GM23338 (cell line): ENCODE results near the gene MRPL38. TPM values are rescaled to one million over a fixed set of nuclear protein-coding genes. Genes with fewer than 3 reads are reported as not detected.

ENCODE experiments used
- ATAC-seq: fragments of 200-7000 bp; cut with Tn5 transposase; 3 replicates; pipeline ENCODE4 v1.9.1; 2020
- DNase-seq: peaks from one replicate; pipeline ENCODE4 v3.0.0-alpha.2; 2015; ENCODE audit warnings: low spot score
- H2AFZ ChIP-seq: fragments of 200-600 bp; sonication (generic); 2 replicates; pipeline ENCODE4 v1.8.0; 2016; ENCODE audit warnings: antibody characterized with exemption, mild to moderate bottlenecking, moderate library complexity
- H3F3A ChIP-seq: fragments of 200-600 bp; sonication (generic); replicated peaks from 2 replicates; pipeline ENCODE4 v1.8.0; 2017; ENCODE audit warnings: antibody characterized with exemption, mixed run types, low read depth
- H3K27ac ChIP-seq: fragments of 200-600 bp; sonication (generic); 2 replicates; pipeline ENCODE4 v1.6.1; 2016; ENCODE audit warnings: low read depth
- H3K27me3 ChIP-seq: fragments of 200-600 bp; sonication (generic); 2 replicates; pipeline ENCODE4 v1.8.0; 2016; ENCODE audit warnings: mild to moderate bottlenecking, mixed run types, moderate library complexity; ENCODE audit not compliant: insufficient read depth
- H3K36me3 ChIP-seq: fragments of 200-600 bp; sonication (generic); 2 replicates; pipeline ENCODE4 v1.8.0; 2016; ENCODE audit warnings: mild to moderate bottlenecking; ENCODE audit not compliant: insufficient read depth
- H3K4me1 ChIP-seq: fragments of 200-600 bp; sonication (generic); 2 replicates; pipeline ENCODE4 v1.8.0; 2016; ENCODE audit warnings: mild to moderate bottlenecking, moderate library complexity; ENCODE audit not compliant: insufficient read depth
- H3K4me2 ChIP-seq: fragments of 200-600 bp; sonication (generic); 2 replicates; pipeline ENCODE4 v1.7.1; 2017; ENCODE audit warnings: mixed run types
- H3K4me3 ChIP-seq: fragments of 200-600 bp; sonication (generic); 2 replicates; pipeline ENCODE4 v1.6.1; 2016; ENCODE audit warnings: mixed run types
- H3K79me2 ChIP-seq: fragments of 200-600 bp; sonication (generic); replicated peaks from 2 replicates; pipeline ENCODE4 v1.8.0; 2017; ENCODE audit warnings: mild to moderate bottlenecking; ENCODE audit not compliant: insufficient read depth
- H3K9me2 ChIP-seq: fragments of 200-600 bp; sonication (generic); 2 replicates; pipeline ENCODE4 v1.8.0; 2017; ENCODE audit not compliant: insufficient read depth
- H4K20me1 ChIP-seq: fragments of 200-600 bp; sonication (generic); replicated peaks from 2 replicates; pipeline ENCODE4 v1.8.0; 2017; ENCODE audit warnings: mild to moderate bottlenecking; ENCODE audit not compliant: insufficient read depth
- H3K27ac Mint-ChIP-seq: 2 replicates; pipeline ENCODE4 v1.8.0; 2020; ENCODE audit warnings: inconsistent platforms, mild to moderate bottlenecking, moderate library complexity, mixed read lengths
- H3K27me3 Mint-ChIP-seq: 3 replicates; pipeline ENCODE4 v1.8.0; 2022; ENCODE audit warnings: low read depth, mild to moderate bottlenecking, moderate library complexity, mixed read lengths, inconsistent platforms; ENCODE audit not compliant: insufficient read depth, poor library complexity
- H3K36me3 Mint-ChIP-seq: 3 replicates; pipeline ENCODE4 v1.8.0; 2021; ENCODE audit warnings: low read depth, mild to moderate bottlenecking, inconsistent platforms, moderate library complexity, mixed read lengths
- H3K4me1 Mint-ChIP-seq: 3 replicates; pipeline ENCODE4 v1.8.0; 2020; ENCODE audit warnings: mild to moderate bottlenecking, inconsistent platforms, mixed read lengths
- H3K4me3 Mint-ChIP-seq: 3 replicates; pipeline ENCODE4 v1.8.0; 2021; ENCODE audit warnings: moderate library complexity, mild to moderate bottlenecking, inconsistent platforms, mixed read lengths
- H3K9me3 Mint-ChIP-seq: 3 replicates; pipeline ENCODE4 v1.8.0; 2020; ENCODE audit warnings: moderate library complexity, mild to moderate bottlenecking, inconsistent platforms, mixed read lengths
- CREB1 ChIP-seq: fragments of 250-450 bp; sonication (Bioruptor Pico); IDR thresholded peaks from 2 replicates; pipeline ENCODE4 v1.5.0; 2020; ENCODE audit warnings: low read depth, mild to moderate bottlenecking, moderate library complexity
- ETS1 ChIP-seq: IDR thresholded peaks from 2 replicates; pipeline ENCODE4 v1.6.1; 2016; ENCODE audit warnings: antibody characterized with exemption
- EZH2phosphoT487 ChIP-seq: fragments of 200-600 bp; sonication (generic); IDR thresholded peaks from one replicate; pipeline ENCODE4 v1.8.1; 2018; ENCODE audit warnings: antibody characterized with exemption; ENCODE audit not compliant: unreplicated experiment
- JUNB ChIP-seq: IDR thresholded peaks from one replicate; pipeline ENCODE4 v1.6.1; 2016; ENCODE audit warnings: antibody characterized with exemption; ENCODE audit not compliant: unreplicated experiment
- NANOG ChIP-seq: IDR thresholded peaks from 2 replicates; pipeline ENCODE4 v1.6.1; 2016; ENCODE audit warnings: antibody characterized with exemption, borderline replicate concordance
- POLR2AphosphoS5 ChIP-seq: IDR thresholded peaks from 2 replicates; pipeline ENCODE4 v1.6.1; 2016; ENCODE audit warnings: antibody characterized with exemption, low read depth
- STAT1 ChIP-seq: IDR thresholded peaks from one replicate; pipeline ENCODE4 v1.6.1; 2016; ENCODE audit warnings: antibody characterized with exemption; ENCODE audit not compliant: unreplicated experiment
- ZNF114 ChIP-seq: fragments of 250-450 bp; sonication (Bioruptor Pico); IDR thresholded peaks from 2 replicates; pipeline ENCODE4 v1.5.0; 2020; ENCODE audit warnings: mild to moderate bottlenecking, moderate library complexity
- ZNF331 ChIP-seq: fragments of 250-450 bp; sonication (Bioruptor Pico); IDR thresholded peaks from 2 replicates; pipeline ENCODE4 v1.5.0; 2020; ENCODE audit warnings: low read depth, mild to moderate bottlenecking, moderate library complexity
- polyA plus RNA-seq: library from polyadenylated mRNA; unstranded; fragments of >200 nt; fragmentation: Nextera tagmentation; extraction: Ambion mirVana; gene quantifications from 2 replicates; pipeline ENCODE4 v1.2.1, GENCODE V29; 2016
- total RNA-seq: library from RNA; depleted of rRNA; stranded (reverse); fragments of >200 nt; shearing (Covaris generic); gene quantifications from 2 replicates; pipeline ENCODE4 v1.2.3, GENCODE V29; 2014
- TF ChIP-seq, protein P1 (sequence below), 2 experiments: fragments of 200-600 bp in 1 of 2; sonication (generic) in 1 of 2; conservative IDR thresholded peaks; 2 replicates each; pipeline versions ENCODE4 v1.5.1 to v1.6.1; 2016 to 2017; ENCODE audit warnings: antibody characterized with exemption in 2 of 2, low read depth in 2 of 2, mild to moderate bottlenecking in 2 of 2, moderate library complexity in 1 of 2
- TF ChIP-seq, protein P2 (sequence below): IDR thresholded peaks from one replicate; pipeline ENCODE4 v1.6.1; 2018; ENCODE audit warnings: antibody characterized with exemption; ENCODE audit not compliant: unreplicated experiment

Gene MRPL38
- total and polyA plus RNA-seq, 2 experiments from 2014 or later, result 63.6 to 90.0 TPM

GRCh38 chr17:75909051-75909811 is 4.5 kb upstream of the MRPL38 start:
- no peaks in the 10 kb centered on the region for H4K20me1 ChIP-seq
- Mint-ChIP-seq H3K4me3 (no peak overlapping the region; the same call in 2 of the 3 replicates), H3K4me1 (no peaks in the 10 kb centered on the region; the same call in 2 of the 3 replicates), H3K9me3 (no peaks in the 10 kb centered on the region), H3K36me3 (peaks cover 2% of the 10 kb centered on the region; the same call in 2 of the 3 replicates), H3K27ac (no peak overlapping the region), H3K27me3 (peaks cover 8% of the 10 kb centered on the region)
- DNase-seq (no peak), ATAC-seq (no peak)
- H3K9me2 ChIP-seq, result no peaks in the 10 kb centered on the region
- no peak overlapping the region for H3K4me3 ChIP-seq
- TF ChIP-seq ZNF114 (CRISPR knock-in tag) (no peak), EZH2phosphoT487 (no peak), ZNF331 (CRISPR knock-in tag) (no peak), CREB1 (CRISPR knock-in tag) (no peak), NANOG (no peak), ETS1 (no peak), STAT1 (no peak), JUNB (no peak), POLR2AphosphoS5 (no peak)
- TF ChIP-seq, protein P1, sequence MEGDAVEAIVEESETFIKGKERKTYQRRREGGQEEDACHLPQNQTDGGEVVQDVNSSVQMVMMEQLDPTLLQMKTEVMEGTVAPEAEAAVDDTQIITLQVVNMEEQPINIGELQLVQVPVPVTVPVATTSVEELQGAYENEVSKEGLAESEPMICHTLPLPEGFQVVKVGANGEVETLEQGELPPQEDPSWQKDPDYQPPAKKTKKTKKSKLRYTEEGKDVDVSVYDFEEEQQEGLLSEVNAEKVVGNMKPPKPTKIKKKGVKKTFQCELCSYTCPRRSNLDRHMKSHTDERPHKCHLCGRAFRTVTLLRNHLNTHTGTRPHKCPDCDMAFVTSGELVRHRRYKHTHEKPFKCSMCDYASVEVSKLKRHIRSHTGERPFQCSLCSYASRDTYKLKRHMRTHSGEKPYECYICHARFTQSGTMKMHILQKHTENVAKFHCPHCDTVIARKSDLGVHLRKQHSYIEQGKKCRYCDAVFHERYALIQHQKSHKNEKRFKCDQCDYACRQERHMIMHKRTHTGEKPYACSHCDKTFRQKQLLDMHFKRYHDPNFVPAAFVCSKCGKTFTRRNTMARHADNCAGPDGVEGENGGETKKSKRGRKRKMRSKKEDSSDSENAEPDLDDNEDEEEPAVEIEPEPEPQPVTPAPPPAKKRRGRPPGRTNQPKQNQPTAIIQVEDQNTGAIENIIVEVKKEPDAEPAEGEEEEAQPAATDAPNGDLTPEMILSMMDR (conservative IDR thresholded peaks at IDR 0.05; ENCODE audit: low read depth in 2 of 2), result no peak
- TF ChIP-seq, protein P2, sequence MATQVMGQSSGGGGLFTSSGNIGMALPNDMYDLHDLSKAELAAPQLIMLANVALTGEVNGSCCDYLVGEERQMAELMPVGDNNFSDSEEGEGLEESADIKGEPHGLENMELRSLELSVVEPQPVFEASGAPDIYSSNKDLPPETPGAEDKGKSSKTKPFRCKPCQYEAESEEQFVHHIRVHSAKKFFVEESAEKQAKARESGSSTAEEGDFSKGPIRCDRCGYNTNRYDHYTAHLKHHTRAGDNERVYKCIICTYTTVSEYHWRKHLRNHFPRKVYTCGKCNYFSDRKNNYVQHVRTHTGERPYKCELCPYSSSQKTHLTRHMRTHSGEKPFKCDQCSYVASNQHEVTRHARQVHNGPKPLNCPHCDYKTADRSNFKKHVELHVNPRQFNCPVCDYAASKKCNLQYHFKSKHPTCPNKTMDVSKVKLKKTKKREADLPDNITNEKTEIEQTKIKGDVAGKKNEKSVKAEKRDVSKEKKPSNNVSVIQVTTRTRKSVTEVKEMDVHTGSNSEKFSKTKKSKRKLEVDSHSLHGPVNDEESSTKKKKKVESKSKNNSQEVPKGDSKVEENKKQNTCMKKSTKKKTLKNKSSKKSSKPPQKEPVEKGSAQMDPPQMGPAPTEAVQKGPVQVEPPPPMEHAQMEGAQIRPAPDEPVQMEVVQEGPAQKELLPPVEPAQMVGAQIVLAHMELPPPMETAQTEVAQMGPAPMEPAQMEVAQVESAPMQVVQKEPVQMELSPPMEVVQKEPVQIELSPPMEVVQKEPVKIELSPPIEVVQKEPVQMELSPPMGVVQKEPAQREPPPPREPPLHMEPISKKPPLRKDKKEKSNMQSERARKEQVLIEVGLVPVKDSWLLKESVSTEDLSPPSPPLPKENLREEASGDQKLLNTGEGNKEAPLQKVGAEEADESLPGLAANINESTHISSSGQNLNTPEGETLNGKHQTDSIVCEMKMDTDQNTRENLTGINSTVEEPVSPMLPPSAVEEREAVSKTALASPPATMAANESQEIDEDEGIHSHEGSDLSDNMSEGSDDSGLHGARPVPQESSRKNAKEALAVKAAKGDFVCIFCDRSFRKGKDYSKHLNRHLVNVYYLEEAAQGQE, result no peak
- H3K4me2 ChIP-seq, result no peak overlapping the region
- H3K27ac ChIP-seq, result no peak overlapping the region
- no peak overlapping the region for H2AFZ ChIP-seq
- H3F3A ChIP-seq, result 0 out of 2 replicates have a peak, but pooled peaks cover 6% of the 10 kb centered on the region
- H3K4me1 ChIP-seq, result no peaks in the 10 kb centered on the region
- no peaks in the 10 kb centered on the region for H3K27me3 ChIP-seq
- peaks cover 1% of the 10 kb centered on the region; the same call in 1 of the 2 replicates for H3K79me2 ChIP-seq
- H3K36me3 ChIP-seq, result no peaks in the 10 kb centered on the region
